ENCODE results near the gene EN2.

GRCh38 chr7:155470686-155471638 is 13.0 kb downstream of the EN2 start:
- no peak for TF ChIP-seq POLR2A (IDR thresholded peaks at IDR 0.05; ENCODE audit: low read depth, low read length)
- TF ChIP-seq POLR2AphosphoS5 (IDR thresholded peaks at IDR 0.05; ENCODE audit: low read depth, low read length), result no peak
- no peak for TF ChIP-seq SPI1 (IDR thresholded peaks at IDR 0.05; ENCODE audit: low read depth, low read length)
